GF-D8 (cell line): ENCODE results near the gene RASGRP2.

Experiments
- DNase-seq: peaks from one replicate; lab custom pipeline; 2025; lab: John Stamatoyannopoulos, UW

The RASGRP2 gene

GRCh38 chr11:64770120-64770519, 26.2 kb upstream of the RASGRP2 start:
- no peak for DNase-seq

- DNase-seq = no peak
These were observed 25.3 kb upstream of the RASGRP2 start for GRCh38 chr11:64769283-64769682.

GRCh38 chr11:64768300-64768694, 24.4 kb upstream of the RASGRP2 start:
- no peak for DNase-seq

GRCh38 chr11:64767344-64768299, 23.7 kb upstream of the RASGRP2 start:
- no peak for DNase-seq

- no peak for DNase-seq
These were observed 22.9 kb upstream of the RASGRP2 start for GRCh38 chr11:64766881-64767280.

- no peak for DNase-seq
These were observed 22.1 kb upstream of the RASGRP2 start for GRCh38 chr11:64765851-64766665.

- no peak for DNase-seq
These were observed 21.4 kb upstream of the RASGRP2 start for GRCh38 chr11:64765291-64765850.

GRCh38 chr11:64764753-64765152, 20.8 kb upstream of the RASGRP2 start:
- DNase-seq = no peak

- DNase-seq = no peak
These were observed 20.2 kb upstream of the RASGRP2 start for GRCh38 chr11:64764040-64764611.

GRCh38 chr11:64763526-64764039, 19.6 kb upstream of the RASGRP2 start:
- no peak for DNase-seq

GRCh38 chr11:64762674-64763525, 19.0 kb upstream of the RASGRP2 start:
- no peak for DNase-seq

GRCh38 chr11:64762277-64762673, 18.3 kb upstream of the RASGRP2 start:
- no peak for DNase-seq

GRCh38 chr11:64760759-64761420, 16.9 kb upstream of the RASGRP2 start:
- DNase-seq = no peak

- no peak for DNase-seq
These were observed 16.1 kb upstream of the RASGRP2 start, which contains the start of gene PYGM for GRCh38 chr11:64759722-64760719. Gene PYGM (minus strand): TSS chr11:64759974. CDS start chr11:64759898, 76 bp downstream.

GRCh38 chr11:64759131-64759721, 15.3 kb upstream of the RASGRP2 start:
- no peak for DNase-seq

GRCh38 chr11:64758330-64759079, 14.6 kb upstream of the RASGRP2 start:
- DNase-seq = no peak

GRCh38 chr11:64757549-64758329, 13.8 kb upstream of the RASGRP2 start:
- DNase-seq = no peak
